ENCODE measurements around the gene DSTN. TPM values are rescaled to one million over a fixed set of nuclear protein-coding genes. Genes with fewer than 3 reads are reported as not detected.

Gene DSTN
- total and polyA plus RNA-seq, 9 of the 15 experiments (the other 6 are each of a cell fraction or from before 2014, with no cell fraction given) = 25.7 to 88.3 (median 61.0) TPM

- no peak overlapping the region for H3K27ac ChIP-seq (ENCODE audit: extremely low read depth, low read depth, low read length)
- H3K9me1 ChIP-seq (ENCODE audit: control insufficient read depth, insufficient read depth, low read length) = no peaks in the 10 kb centered on the region
- no peaks in the 10 kb centered on the region for H3K79me2 ChIP-seq (ENCODE audit: control insufficient read depth, insufficient read depth, low read length)
- no peak overlapping the region for H2AFZ ChIP-seq (ENCODE audit: low read depth, low read length)
- intact Hi-C loops (cut with micrococcal nuclease) = no loop called here
- TF ChIP-seq E2F6 (IDR thresholded peaks at IDR 0.05; ENCODE audit: borderline replicate concordance in 1 of 2, extremely low read depth in 1 of 2, insufficient read depth in 1 of 2, insufficient read length in 1 of 2, low read depth in 1 of 2, low read length in 1 of 2, poor library complexity in 1 of 2, severe bottlenecking in 1 of 2) = no peak
- TF ChIP-seq MAFK (IDR thresholded peaks at IDR 0.05; ENCODE audit: low read length) = no peak
- no peak for TF ChIP-seq KAT8 (IDR thresholded peaks at IDR 0.05; ENCODE audit: low read depth)
- no peak for TF ChIP-seq POU5F1 (IDR thresholded peaks at IDR 0.05; ENCODE audit: borderline replicate concordance, low read depth, low read length, partially characterized antibody)
- no peak for TF ChIP-seq PML (IDR thresholded peaks at IDR 0.05; ENCODE audit: low read length)
- TF ChIP-seq CBFB (CRISPR knock-in tag; IDR thresholded peaks at IDR 0.05) = no peak
- no peaks in the 10 kb centered on the region for H3K36me3 ChIP-seq (ENCODE audit: control insufficient read depth, insufficient read depth, low read length)
- no peak overlapping the region for H3K4me2 ChIP-seq (ENCODE audit: insufficient read depth, low read length)
- WGBS (ENCODE audit: insufficient coverage, low coverage, missing lambda C conversion rate) = 0% methylated on average over 1 of the region's 3 CpGs
- no peak for FAIRE-seq
- BruUV-seq (replicated peaks) = no TSS peak
- H3K4me3 ChIP-seq = no peak overlapping the region
- no peak for ATAC-seq
- ChIA-PET CTCF (ENCODE audit: low intra/inter-chr PET ratio) (no interaction called here), POLR2A (no interaction called here)
- in situ Hi-C loops (cut with MboI) = loop anchor here (25.0 kb wide), 1 partner anchor 767 kb away; the partner anchor contains the start of gene ZNF133
- no peak for DNase-seq (ENCODE audit: extremely low read depth in 1 of 4, low spot score in 3 of 4)
- H3K9me3 ChIP-seq (replicated peaks; ENCODE audit: control insufficient read depth, insufficient read depth, low read depth, low read length) = no peaks in the 10 kb centered on the region
- H4K20me1 ChIP-seq (replicated peaks; ENCODE audit: control insufficient read depth, insufficient read depth, low read length) = no peaks in the 10 kb centered on the region
- peaks cover 0 to 18% of the 10 kb centered on the region in 2 experiments; a peak in 2 of 5 replicates for H3K27me3 ChIP-seq (ENCODE audit: control insufficient read depth in 2 of 2, insufficient read depth in 2 of 2, low read length in 2 of 2)
- no peak overlapping the region for H3K9ac ChIP-seq (ENCODE audit: insufficient read depth in 1 of 2, low read depth in 2 of 2, low read length in 2 of 2)
- no peaks in the 10 kb centered on the region for H3K4me1 ChIP-seq (replicated peaks in 1 of 2; ENCODE audit: control insufficient read depth in 2 of 2, insufficient read depth in 2 of 2, low read length in 2 of 2)
Observed at GRCh38 chr20:17520583-17520982, 49.3 kb upstream of the DSTN start.
